Measurements from ENCODE around the gene FARS2.

DNA sequence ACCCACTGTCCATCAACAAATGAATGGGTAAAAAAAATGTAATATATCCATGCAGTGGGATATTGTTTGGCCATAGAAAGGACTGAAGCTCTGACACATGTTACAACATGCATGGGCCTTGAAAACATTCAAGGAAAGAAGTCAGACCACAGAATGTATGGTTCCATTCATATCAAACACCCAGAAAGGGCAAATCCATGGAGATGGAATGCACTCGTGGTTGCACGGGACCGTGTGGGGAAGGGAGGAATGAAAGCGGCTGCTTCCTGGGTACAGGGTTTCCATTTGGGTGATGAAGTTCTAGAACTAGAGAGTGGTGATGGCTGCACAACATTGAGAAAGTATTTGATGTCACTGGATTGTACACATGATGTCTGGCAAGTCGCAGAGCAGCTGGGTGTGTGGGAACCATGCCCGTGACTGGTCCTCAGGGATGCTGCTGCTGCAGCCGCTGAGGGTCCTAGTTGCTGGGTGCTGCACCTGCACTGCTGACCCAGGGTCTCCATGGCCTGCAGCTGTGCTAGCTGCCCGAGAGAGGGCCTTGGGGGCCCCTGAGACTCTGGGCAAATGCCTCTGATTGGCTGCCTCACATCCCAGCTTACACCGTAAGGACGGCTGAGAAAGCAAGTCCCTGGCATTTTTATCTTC, 525.1 kb downstream of the FARS2 start:
- TF ChIP-seq, protein P1, sequence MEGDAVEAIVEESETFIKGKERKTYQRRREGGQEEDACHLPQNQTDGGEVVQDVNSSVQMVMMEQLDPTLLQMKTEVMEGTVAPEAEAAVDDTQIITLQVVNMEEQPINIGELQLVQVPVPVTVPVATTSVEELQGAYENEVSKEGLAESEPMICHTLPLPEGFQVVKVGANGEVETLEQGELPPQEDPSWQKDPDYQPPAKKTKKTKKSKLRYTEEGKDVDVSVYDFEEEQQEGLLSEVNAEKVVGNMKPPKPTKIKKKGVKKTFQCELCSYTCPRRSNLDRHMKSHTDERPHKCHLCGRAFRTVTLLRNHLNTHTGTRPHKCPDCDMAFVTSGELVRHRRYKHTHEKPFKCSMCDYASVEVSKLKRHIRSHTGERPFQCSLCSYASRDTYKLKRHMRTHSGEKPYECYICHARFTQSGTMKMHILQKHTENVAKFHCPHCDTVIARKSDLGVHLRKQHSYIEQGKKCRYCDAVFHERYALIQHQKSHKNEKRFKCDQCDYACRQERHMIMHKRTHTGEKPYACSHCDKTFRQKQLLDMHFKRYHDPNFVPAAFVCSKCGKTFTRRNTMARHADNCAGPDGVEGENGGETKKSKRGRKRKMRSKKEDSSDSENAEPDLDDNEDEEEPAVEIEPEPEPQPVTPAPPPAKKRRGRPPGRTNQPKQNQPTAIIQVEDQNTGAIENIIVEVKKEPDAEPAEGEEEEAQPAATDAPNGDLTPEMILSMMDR (IDR thresholded peaks at IDR 0.05; ENCODE audit: low read depth, low read length) = no peak
- TF ChIP-seq EZH2phosphoT487 (IDR thresholded peaks at IDR 0.05; ENCODE audit: low read depth) = no peak

Data from OCI-LY3 (cell line).